Activated CD4-positive, alpha-beta T cell treated with anti-CD3 and anti-CD28 coated beads, Interleukin-2, amount 50 U/mL, for 16 hours (primary cell): Measurements from ENCODE around the gene PDE4D.
A peak's percentile ranks its signal among the peaks of the same experiment; 100 is the strongest.

ENCODE experiments used
- DNase-seq: peaks from one replicate; pipeline ENCODE4 v3.0.0-alpha.2; 2020

PDE4D gene

DNA sequence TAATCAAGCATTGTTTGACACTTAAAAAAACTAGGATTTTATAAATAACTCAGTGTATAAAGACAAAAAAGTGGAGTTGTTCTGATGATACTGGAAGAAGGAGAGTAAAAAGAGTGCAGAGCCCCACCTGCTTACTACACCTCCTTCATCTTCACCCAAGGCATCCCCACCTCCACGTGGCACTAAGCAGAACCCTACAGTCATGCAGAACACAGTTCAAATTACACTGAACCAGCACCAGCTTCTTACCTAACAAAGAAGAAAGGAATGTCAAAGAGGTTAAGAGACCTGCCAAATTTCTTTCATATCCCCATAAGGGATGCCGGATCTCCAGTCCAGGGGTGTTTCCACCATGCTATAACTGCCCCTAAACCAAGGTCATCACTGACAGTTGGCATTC lies 55.5 kb downstream of the PDE4D start:
- no peak for DNase-seq

DNA sequence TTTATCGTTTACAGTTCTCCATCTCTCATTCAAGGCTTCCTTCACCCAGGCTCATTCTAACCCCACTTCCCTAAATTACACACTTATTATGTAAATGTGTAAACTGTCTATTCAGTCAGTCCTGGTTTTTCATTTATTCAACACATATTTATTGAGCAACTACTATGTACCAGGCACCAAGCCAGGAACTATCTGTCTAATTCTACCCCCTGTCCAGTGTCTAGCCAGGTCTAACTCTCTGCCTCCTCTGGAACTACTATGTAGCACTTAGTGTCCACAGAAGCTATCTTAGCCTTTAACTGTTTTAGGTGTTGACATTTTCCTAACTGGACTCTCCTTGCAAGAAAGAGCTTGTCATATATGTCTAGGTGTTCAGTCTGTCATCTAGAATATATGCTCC lies 56.5 kb downstream of the PDE4D start:
- no peak for DNase-seq

DNA sequence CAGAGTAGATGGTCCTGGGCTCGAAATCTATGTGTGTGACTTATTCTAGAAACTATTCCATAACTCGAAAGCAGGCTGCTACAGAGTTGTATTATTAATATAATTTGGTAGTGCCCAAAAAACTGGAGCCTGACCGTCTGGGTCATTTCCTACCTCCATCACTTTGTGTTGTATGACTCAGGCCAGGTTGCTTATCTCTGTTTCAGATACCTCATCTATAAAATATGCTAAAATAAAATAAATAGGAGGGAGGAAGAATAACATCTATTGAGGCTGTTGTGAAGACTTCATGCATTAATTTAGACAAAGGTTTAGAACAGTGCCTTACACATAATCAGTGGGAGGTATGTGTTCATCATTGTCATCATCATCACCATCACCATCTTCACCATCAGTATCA lies 57.7 kb downstream of the PDE4D start:
- no peak for DNase-seq

DNA sequence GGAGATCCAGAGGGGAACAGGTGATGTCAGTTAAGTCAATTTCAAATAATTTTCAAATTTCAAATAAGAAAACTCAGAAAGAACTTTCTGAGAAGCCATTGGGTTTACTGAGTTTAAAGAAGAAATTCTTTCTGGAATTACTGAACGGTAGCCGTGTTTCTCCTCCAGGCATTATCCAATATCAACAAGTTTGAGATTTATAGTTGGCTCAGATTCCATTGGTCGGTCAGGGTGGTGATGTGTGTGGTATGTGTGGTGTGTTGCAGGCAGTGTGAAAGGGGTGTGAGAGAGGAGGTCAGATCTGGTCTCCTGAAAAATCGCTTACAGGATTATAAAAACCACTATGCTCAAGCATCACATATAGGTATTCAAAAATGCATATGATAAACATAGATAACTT lies 60.1 kb downstream of the PDE4D start:
- DNase-seq, result no peak

DNA sequence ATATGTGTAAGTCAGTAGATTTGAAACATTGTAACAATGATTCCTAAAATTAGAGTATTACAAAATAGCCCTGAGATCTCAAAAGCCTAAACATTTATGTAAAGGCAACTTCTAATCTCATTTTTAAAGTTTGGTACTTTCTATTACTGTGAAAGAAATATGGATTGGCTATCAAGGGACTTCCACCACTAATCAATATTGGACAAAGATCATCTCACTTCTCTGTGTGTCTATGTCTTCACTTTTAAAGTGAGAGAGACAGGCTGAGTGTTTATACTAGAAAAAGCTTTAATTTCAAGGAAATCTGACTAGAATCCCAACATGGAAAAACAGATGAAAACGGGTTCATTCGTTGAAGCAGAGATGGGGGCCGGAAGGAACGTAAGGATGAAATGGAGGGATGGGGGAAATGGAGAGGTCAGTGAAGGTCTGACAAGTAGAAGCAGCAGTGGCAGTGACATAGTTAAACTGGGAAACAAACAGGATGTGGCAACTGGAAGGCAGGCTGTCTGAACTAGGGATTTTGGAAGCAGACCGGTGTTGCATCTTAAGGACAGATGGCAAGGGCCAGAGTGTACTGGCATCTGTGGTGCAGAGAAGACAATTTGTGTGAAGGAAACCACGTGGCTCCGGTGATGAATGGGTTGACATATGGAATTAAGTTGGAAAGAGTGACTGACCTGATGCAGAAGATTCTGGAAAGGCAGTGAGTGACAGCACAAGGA lies 60.8 kb downstream of the PDE4D start:
- DNase-seq, result no peak

DNA sequence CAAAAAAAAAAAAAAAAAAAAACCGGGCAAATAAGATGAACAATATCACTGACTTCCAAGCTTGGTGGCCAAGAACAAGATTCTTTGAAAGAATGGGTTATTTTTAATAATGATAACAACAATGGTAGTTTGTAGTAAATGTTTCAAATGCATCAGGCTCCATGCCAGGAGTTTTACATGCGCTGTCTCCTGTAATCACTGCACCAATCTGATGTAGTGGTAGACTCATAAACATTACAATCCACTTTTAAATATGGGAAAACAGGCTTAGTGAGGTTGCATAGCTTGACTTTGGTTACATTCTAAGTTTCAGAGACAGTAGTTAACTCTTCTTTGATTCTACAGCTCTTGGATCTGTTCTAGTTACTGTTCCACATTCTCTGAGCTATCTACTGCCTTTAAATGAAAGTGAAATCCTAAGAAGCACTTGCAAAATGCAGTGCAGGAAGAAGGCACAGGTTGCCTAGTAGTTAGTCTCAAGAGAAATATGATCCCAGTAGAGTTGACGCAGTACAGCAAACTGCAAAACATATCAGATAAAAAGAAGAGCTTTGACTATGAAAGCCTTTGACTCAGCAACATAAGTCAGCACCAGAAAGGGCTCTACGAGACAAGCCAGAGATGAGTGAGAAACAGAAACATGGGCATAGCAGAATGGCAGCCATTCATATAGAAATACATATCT lies 62.1 kb downstream of the PDE4D start:
- no peak for DNase-seq

DNA sequence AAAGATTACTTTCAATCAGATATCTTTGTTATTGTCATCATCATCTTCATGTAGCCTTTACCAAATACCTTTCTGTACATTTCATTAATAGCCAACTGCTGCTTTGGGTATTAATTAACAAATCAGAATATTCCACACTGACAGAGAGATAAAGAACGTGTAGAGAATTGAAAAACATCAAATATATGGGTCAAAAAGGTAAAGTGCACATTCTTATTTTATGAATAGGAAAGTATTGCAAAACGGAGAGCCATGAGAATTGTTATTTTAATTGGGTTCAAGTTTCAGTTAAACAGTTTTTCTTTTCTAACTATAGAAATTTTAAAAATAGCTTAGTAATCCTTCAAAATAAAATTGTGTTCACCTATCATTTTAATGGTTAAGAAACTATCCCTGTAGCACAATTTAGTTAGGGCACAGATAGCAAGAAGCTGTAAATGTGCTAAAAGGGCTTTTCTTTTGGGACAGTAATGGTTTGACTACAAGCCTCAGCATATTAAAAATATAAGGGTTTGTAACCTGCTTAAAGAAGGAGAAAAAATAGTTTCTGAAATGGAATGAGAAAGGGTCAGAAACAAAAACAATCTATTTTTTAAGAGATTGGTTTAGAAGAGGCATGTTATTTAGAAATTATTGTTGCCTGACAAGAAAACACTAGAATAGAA lies 62.9 kb downstream of the PDE4D start:
- no peak for DNase-seq

DNA sequence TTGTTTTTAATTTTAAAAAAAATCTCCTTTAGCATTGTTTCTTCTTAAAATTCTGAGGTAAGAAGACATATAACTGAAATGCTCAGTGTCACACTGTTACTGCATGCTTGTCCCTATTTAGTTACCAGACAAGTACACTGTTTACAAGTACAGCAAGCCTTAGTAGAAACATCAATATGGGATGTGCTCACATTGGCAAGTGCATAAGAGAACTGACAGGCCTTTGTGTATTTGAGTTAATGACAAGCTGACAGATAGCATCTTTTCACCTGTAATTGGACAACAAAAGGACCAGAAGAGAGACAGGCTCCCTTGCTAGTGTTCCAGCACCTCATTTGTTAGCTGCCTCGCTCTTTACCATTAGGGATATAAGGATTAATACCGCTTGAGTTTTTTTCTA lies 63.6 kb downstream of the PDE4D start:
- DNase-seq, result no peak

DNA sequence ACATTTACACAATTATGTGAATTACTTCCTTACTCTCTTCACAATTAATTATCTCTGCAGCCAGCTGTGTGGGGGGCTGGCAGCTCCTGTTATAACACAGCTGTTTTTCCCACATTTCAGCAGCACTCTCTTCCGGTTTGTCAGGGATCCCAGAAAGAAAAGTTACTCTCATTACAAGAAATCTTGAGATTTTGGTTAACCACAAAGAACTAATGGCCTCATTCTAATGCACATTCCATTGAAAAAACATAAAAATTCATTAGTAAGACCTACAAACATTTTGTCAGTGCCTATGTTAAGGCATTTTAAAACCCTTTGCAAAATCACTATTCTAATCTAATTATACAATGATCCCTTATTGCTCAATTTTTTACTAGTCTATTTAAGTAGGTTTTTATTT lies 64.1 kb downstream of the PDE4D start:
- no peak for DNase-seq

DNA sequence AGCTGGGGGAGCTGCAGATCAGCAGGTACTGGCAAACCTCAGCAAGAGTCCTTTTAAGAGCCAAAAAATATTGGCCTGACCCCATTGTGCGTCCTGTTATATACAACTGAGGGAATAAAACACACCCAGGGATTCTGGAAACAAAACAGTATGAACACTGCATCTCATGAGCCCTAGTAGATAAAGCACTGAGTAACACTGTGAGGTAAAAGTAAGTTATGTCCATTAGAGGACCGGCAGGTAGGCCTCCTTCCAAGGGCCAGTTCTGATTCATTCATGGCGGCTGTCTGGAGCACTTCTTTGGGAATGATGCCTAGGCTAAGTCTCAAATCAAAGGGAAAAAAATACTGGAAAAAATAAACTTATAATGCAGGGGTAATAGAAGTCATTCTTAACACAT lies 64.9 kb downstream of the PDE4D start:
- DNase-seq, result no peak

DNA sequence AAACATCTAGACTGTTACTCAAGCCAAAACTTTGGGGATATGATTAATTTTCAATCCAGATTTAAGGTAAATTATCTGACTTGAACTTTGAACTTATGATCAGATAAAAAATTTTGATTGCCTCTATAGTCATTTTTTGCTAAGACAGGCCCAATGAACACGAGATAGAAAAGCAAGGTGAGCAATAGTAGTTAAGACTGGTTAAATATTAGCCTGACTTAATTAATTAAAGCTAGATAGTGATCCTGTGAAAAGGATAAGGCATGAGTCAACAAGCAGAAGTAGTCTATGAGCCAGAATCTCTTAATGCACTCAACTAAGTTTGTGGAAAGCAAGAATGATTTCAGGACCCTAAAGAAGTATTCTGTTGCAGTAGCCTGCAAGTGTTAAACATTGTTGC lies 66.5 kb downstream of the PDE4D start:
- DNase-seq, result no peak

DNA sequence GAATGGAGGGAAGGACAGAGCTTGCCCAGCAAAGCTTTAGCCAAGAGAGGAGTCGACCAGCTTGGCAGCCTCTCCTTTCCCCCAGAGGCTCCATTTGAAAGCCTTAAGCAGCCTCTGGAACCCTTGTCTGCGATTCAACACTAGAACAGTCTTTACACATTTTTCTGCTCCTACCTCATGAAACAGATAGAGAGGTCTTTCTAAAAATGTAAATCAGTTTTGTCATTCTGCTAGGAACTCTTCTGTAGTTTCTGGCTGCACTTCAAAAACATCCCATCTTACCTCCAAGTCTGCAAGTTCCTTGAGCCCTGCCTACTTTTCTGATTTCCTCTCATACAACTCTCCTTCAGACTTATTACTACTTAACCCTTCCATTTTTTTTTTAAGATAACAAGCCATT lies 70.1 kb downstream of the PDE4D start:
- DNase-seq, result no peak

DNA sequence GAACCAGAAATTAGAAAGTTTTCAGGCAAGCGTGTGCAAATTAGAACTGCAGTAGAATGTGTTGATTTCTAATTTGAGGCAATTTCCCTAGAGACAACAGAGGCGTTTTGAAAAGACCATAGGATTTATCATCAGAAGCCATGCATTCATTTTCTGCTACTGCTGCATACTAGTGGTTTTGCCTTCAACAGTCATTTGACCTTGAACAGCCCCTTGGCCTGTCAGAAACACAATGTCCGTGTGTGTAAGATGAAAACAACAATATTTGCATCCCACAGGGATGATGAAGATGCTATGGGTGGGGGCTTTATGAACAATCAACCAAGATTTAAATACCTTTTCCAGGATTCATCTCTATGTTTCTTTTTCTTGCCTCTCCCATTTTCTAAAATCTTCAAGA lies 73.7 kb downstream of the PDE4D start:
- no peak for DNase-seq

DNA sequence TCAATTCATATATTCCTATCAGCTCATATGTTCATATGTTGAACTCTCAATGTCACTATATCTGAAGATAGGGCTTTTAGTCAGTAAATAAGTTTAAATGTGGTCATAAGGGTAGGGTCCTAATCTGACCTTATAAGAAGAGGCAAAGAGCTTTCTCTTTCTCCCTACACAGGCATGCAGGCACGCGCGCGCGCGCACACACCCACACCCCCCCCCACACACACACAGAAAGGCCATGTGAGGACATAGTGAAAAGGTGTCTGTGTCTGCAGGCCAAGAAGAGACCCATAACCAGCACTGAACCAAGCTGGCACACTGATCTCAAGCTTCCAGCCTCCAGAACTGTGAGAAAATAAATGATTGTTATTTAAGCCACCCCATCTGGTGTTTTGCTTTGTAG lies 76.0 kb downstream of the PDE4D start:
- no peak for DNase-seq

DNA sequence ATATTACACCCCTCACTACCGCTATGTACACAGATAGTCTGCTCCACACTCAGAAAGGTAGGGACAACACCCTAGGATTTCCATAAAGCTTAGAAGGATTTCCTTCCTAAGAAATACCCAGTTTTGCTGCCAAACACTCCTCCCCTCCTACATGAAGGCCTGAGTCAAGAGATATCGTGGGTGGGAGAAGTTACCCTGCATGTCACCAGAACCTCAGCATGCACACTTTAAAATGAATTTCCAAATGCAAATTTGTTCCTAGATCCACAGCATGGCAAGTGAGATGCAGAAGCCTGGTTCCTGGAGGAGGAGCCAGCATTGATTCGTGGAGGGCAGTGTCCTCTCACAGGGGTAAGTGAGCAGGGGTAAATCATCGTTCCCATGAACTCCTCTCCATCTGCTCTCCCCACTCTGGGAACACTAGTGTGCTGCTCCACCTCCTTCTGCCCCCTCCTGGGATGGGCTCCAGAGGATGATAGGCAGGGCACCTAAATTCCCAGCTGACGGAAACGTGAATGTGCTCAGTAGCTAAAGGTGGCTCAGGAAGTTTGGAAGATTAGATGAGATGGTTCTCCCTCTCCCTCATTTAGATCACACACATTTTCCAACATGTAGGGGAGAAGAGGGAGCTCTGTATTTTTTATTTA lies 76.7 kb downstream of the PDE4D start:
- no peak for DNase-seq

DNA sequence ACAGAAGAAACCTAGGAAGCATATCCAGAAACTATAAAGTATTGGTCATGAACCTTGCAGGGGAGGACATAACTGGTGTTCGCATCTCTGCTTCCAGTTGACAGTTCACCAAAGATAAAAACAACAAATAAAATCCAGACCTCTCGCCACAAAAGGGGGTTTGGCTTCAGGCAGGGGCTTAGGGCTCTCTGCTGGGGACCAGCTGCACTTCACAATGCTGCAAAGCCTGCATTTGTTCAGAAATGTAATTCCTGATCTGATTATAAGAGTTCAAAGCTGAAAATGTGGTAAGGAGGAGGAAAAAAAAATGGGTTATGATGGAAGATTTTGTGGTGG lies 79.0 kb downstream of the PDE4D start:
- no peak for DNase-seq

DNA sequence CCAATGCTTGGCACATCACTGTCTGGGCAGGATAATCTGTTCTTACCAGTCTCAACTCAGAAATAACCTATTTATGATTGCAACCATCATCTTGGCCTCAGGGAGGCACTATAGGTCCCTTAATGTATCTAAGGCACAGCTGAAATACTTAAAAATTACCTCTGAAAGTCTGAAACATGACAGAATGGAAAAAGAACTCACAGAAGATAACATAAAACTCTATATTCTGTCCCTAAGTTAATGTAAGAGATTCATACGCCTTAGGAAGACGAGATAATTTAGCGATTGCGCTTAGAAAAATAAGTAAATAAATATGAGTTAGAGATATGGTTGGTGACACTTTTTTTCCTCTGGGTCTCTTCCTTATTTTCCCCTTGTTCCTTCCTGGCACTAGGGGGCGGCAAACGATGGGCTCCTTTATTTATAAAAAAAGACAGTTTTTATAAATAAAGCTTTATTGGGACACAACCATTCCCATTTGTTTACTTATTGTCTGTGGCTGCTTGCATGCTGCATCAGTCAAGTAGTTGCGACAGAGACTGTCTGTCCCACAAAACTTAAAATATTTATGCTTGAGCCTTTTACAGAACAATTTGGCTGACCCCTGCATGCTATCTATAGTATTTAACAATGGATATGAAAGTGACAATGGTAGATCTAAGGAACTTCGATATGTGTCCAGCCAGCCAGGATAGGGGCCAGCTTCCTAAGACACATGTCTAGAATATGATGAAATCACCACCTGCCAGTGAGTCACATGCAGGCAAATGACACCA lies 79.6 kb downstream of the PDE4D start:
- DNase-seq, result peak; percentile 40

DNA sequence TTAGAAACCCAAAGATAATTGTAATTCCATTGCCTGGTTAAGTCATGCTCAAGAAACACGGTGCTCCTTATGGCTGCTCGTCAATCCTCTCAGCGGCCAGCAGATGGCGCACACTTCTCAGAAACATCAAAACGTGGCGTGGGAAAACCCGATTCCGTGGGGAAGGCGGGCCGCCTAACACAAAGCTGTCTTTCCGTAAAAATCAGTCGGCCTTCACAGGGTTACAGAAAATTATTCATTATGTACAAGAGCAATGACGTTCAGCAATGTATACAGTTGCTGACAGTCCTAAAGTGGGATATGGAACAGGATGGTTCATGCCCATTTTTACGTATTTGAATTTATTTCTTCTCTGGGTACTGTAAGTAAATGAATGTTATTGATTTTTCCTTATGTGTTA lies 83.5 kb downstream of the PDE4D start:
- peak; percentile 53 for DNase-seq

DNA sequence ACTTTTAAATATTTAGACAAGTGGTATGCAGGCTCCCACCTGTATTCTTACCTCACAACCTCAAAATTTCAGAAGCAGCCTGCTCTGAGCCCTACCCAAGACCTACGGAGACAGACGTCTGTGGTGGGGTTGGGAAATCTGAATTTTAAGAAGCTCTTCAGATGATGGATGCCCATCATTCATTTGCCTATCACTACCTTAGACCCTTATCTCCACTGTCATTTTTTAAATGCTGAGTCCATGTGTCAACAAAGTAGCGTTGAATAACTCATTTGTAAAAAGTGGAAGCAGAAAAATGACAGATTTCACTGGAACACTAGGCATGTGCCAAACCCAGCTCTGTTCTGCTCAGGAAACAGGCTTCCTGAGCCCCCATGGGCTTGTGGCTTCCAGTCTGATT lies 85.7 kb downstream of the PDE4D start:
- DNase-seq, result no peak

DNA sequence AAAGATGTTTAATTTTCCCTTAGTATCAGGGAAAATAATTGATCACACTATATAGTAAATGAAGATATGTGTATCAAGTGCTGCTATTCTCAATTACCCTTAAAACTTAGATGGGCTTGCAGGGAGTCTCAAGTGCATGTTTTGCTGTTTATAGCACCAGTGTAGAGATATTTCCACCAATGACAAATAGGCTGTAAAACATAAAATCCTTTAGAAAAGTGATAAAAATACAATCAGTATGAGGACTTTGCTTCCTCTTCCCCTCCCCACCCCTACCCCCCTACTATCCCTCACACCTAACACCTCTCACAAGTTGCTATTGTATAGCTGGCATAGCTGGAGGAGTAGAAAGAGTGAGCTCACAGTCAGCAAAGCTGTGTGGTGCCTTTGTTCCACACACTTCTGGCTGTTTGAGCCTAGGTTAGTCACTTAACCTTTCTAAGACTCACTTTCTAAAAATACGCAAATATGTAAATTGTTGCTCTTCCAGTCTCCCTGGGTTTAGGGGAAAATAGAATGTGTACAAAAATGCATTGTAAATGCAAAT lies 93.1 kb downstream of the PDE4D start:
- no peak for DNase-seq

DNA sequence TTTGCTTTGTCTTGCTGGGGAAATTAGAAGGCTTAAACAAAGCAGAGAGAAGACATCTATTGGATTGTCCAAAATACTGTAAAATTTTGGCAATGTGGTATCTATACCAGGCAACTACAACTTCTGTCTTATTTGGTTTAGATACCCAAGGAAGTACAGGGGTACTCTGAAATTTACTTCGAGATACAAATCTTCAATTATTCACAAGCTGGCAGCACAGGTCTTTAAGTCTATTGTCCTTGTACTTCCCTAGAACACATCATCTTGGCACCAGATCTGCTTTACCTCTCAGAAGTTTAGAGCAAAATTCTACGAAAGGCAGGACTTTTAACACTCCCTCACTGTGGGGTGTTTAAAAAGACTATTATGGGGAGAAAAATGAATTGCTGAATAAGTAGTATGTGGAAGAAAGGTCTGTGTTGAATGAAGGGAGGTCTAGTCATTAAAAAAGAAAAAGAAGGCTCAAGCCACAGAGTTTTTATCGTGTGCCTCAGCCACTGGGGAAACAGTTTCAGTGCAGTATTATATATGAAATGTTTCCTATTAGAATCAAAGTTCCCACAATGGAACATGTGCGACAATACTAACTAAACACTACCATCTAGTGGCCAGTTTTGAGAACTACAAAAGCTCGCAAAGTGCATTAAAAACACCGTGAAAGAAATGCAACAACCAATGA lies 93.7 kb downstream of the PDE4D start:
- DNase-seq, result peak; percentile 49
